ENCODE results near the gene PLCB4. TPM values are rescaled to one million over a fixed set of nuclear protein-coding genes. Genes with fewer than 3 reads are reported as not detected.

PLCB4 gene
- polyA plus RNA-seq, 1 of the 3 experiments (the other 2 are of a cell fraction): 5.5 TPM

DNA sequence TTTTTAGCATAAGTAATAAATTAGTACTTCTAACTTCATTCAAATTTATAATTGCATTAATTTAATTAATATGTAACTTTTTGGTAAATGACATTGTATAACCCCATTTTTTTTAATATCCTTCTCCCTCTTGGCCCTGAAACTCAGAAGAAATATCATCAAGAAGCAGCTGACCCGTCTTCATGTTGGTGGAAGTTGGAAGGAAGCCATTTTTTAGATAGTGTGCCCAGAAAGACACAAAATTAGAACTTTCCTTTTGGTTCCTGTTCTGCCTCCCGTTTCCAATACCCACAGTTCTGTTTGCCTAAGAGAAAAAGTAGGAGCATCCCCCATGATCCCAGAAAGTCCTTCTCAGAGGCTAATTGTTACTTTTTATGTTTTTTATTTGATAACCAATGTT is 65.5 kb downstream of the PLCB4 start:
- Histone ChIP-seq H3K9ac (no peak overlapping the region), H3K79me2 (ENCODE audit: insufficient read depth) (no peaks in the 10 kb centered on the region), H3K27ac (ENCODE audit: low read depth in 2 of 2, low read length in 1 of 2) (no peak overlapping the region), H3K9me2 (no peaks in the 10 kb centered on the region), H3F3A (replicated peaks; ENCODE audit: insufficient read depth) (peaks cover 7% of the 10 kb centered on the region), H3K4me2 (no peak overlapping the region), H3K36me3 (replicated peaks in 1 of 2; ENCODE audit: control insufficient read depth in 1 of 2, insufficient read depth in 2 of 2, low read length in 1 of 2) (no peaks in the 10 kb centered on the region), H4K20me1 (ENCODE audit: insufficient read depth) (no peaks in the 10 kb centered on the region), H3K4me1 (ENCODE audit: control insufficient read depth in 1 of 2, insufficient read depth in 2 of 2, low read depth in 1 of 2, low read length in 1 of 2) (peaks cover 0 to 3% of the 10 kb centered on the region in 2 experiments; a peak in 3 of 4 replicates), H3K9me3 (no peaks in the 10 kb centered on the region), H2AFZ (ENCODE audit: low read depth) (no peak overlapping the region), H3K4me3 (ENCODE audit: low read depth in 2 of 2, low read length in 1 of 2) (no peak overlapping the region), H3K27me3 (ENCODE audit: insufficient read depth) (no peaks in the 10 kb centered on the region)
- TF ChIP-seq MXI1 (IDR thresholded peaks at IDR 0.05; ENCODE audit: low read depth, low read length) (no peak), EZH2phosphoT487 (IDR thresholded peaks at IDR 0.05; ENCODE audit: borderline replicate concordance, low read depth) (no peak), RFX5 (IDR thresholded peaks at IDR 0.05; ENCODE audit: low read length) (no peak), MEF2A (IDR thresholded peaks at IDR 0.05; ENCODE audit: borderline replicate concordance, low read depth) (no peak), GABPA (IDR thresholded peaks at IDR 0.05; ENCODE audit: low read depth) (no peak), NRF1 (IDR thresholded peaks at IDR 0.05; ENCODE audit: low read depth, low read length) (no peak), SIN3A (IDR thresholded peaks at IDR 0.05; ENCODE audit: borderline replicate concordance, low read depth, low read length) (no peak), YY1 (IDR thresholded peaks at IDR 0.05; ENCODE audit: low read depth) (no peak), CHD2 (IDR thresholded peaks at IDR 0.05; ENCODE audit: low read length, partially characterized antibody) (no peak), RCOR1 (IDR thresholded peaks at IDR 0.05; ENCODE audit: low read length) (no peak)
- TF ChIP-seq, protein P1, sequence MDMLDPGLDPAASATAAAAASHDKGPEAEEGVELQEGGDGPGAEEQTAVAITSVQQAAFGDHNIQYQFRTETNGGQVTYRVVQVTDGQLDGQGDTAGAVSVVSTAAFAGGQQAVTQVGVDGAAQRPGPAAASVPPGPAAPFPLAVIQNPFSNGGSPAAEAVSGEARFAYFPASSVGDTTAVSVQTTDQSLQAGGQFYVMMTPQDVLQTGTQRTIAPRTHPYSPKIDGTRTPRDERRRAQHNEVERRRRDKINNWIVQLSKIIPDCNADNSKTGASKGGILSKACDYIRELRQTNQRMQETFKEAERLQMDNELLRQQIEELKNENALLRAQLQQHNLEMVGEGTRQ (IDR thresholded peaks at IDR 0.05; ENCODE audit: borderline replicate concordance, low read depth, low read length): no peak
- TF ChIP-seq, protein P2, sequence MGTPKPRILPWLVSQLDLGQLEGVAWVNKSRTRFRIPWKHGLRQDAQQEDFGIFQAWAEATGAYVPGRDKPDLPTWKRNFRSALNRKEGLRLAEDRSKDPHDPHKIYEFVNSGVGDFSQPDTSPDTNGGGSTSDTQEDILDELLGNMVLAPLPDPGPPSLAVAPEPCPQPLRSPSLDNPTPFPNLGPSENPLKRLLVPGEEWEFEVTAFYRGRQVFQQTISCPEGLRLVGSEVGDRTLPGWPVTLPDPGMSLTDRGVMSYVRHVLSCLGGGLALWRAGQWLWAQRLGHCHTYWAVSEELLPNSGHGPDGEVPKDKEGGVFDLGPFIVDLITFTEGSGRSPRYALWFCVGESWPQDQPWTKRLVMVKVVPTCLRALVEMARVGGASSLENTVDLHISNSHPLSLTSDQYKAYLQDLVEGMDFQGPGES (IDR thresholded peaks at IDR 0.05; ENCODE audit: low read depth, low read length): no peak
- TF ChIP-seq, protein P3, sequence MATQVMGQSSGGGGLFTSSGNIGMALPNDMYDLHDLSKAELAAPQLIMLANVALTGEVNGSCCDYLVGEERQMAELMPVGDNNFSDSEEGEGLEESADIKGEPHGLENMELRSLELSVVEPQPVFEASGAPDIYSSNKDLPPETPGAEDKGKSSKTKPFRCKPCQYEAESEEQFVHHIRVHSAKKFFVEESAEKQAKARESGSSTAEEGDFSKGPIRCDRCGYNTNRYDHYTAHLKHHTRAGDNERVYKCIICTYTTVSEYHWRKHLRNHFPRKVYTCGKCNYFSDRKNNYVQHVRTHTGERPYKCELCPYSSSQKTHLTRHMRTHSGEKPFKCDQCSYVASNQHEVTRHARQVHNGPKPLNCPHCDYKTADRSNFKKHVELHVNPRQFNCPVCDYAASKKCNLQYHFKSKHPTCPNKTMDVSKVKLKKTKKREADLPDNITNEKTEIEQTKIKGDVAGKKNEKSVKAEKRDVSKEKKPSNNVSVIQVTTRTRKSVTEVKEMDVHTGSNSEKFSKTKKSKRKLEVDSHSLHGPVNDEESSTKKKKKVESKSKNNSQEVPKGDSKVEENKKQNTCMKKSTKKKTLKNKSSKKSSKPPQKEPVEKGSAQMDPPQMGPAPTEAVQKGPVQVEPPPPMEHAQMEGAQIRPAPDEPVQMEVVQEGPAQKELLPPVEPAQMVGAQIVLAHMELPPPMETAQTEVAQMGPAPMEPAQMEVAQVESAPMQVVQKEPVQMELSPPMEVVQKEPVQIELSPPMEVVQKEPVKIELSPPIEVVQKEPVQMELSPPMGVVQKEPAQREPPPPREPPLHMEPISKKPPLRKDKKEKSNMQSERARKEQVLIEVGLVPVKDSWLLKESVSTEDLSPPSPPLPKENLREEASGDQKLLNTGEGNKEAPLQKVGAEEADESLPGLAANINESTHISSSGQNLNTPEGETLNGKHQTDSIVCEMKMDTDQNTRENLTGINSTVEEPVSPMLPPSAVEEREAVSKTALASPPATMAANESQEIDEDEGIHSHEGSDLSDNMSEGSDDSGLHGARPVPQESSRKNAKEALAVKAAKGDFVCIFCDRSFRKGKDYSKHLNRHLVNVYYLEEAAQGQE (IDR thresholded peaks at IDR 0.05; ENCODE audit: low read depth, low read length): no peak
- POLR2A ChIA-PET: no interaction called here
- CTCF ChIA-PET: interaction anchor here (0.7 to 1.6 kb wide), 3 partner anchors 25 to 280 kb away, joined by 3 to 5 read pairs (median 3); no protein-coding TSS in a partner anchor
- WGBS (ENCODE audit: low lambda C conversion rate): 75% methylated on average over 2 of the region's 2 CpGs
- DNase-seq: no peak

All from SK-N-SH (cell line).